Neural cell (in vitro differentiated cells): ENCODE data around the gene PLBD1.

ENCODE experiments used
- EP300 ChIP-seq: fragments of 450-650 bp; conservative IDR thresholded peaks from 2 replicates; pipeline ENCODE4 v1.6.1; 2014; ENCODE audit warnings: antibody characterized with exemption, mild to moderate bottlenecking, moderate library complexity; ENCODE audit not compliant: poor library complexity, severe bottlenecking
- EZH2 ChIP-seq: fragments of 200-600, 300-800 bp; shearing (Covaris generic), sonication (generic); IDR thresholded peaks from 2 replicates; pipeline ENCODE4 v1.6.1; 2014; ENCODE audit warnings: antibody characterized with exemption, low read length, borderline replicate concordance, mild to moderate bottlenecking; ENCODE audit not compliant: insufficient read depth, poor library complexity, severe bottlenecking
- MXI1 ChIP-seq: fragments of 450-650 bp; conservative IDR thresholded peaks from 2 replicates; pipeline ENCODE4 v1.6.1; 2014; ENCODE audit warnings: antibody characterized with exemption, mild to moderate bottlenecking; ENCODE audit not compliant: poor library complexity, severe bottlenecking
- POLR2AphosphoS5 ChIP-seq: IDR thresholded peaks from 2 replicates; pipeline ENCODE4 v1.6.1; 2012
- RAD21 ChIP-seq: fragments of 450-650 bp; conservative IDR thresholded peaks from 2 replicates; pipeline ENCODE4 v1.6.1; 2014; ENCODE audit warnings: antibody characterized with exemption, mild to moderate bottlenecking, moderate library complexity
- REST ChIP-seq: IDR thresholded peaks from 2 replicates; pipeline ENCODE4 v1.6.1; 2012; ENCODE audit warnings: borderline replicate concordance
- SMC3 ChIP-seq: fragments of 450-650 bp; conservative IDR thresholded peaks from 2 replicates; pipeline ENCODE4 v1.6.1; 2014; ENCODE audit warnings: antibody characterized with exemption, mild to moderate bottlenecking, moderate library complexity; ENCODE audit not compliant: poor library complexity
- TAF1 ChIP-seq: IDR thresholded peaks from 2 replicates; pipeline ENCODE4 v1.6.1; 2012; ENCODE audit warnings: low read depth
- TF ChIP-seq, protein P1 (sequence below): fragments of 450-650 bp; IDR thresholded peaks from 2 replicates; pipeline ENCODE4 v1.5.1; 2014; ENCODE audit warnings: antibody characterized with exemption, mild to moderate bottlenecking, moderate library complexity; ENCODE audit not compliant: poor library complexity, severe bottlenecking

GRCh38 chr12:14505626-14506596, 61.8 kb downstream of the PLBD1 start:
- TF ChIP-seq REST, result no peak
- TF ChIP-seq, protein P1, sequence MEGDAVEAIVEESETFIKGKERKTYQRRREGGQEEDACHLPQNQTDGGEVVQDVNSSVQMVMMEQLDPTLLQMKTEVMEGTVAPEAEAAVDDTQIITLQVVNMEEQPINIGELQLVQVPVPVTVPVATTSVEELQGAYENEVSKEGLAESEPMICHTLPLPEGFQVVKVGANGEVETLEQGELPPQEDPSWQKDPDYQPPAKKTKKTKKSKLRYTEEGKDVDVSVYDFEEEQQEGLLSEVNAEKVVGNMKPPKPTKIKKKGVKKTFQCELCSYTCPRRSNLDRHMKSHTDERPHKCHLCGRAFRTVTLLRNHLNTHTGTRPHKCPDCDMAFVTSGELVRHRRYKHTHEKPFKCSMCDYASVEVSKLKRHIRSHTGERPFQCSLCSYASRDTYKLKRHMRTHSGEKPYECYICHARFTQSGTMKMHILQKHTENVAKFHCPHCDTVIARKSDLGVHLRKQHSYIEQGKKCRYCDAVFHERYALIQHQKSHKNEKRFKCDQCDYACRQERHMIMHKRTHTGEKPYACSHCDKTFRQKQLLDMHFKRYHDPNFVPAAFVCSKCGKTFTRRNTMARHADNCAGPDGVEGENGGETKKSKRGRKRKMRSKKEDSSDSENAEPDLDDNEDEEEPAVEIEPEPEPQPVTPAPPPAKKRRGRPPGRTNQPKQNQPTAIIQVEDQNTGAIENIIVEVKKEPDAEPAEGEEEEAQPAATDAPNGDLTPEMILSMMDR, result no peak
- TF ChIP-seq TAF1, result no peak
- TF ChIP-seq SMC3, result no peak
- TF ChIP-seq EP300, result no peak
- TF ChIP-seq POLR2AphosphoS5, result no peak
- no peak for TF ChIP-seq EZH2
- no peak for TF ChIP-seq MXI1
- no peak for TF ChIP-seq RAD21
